HEK293T (cell line): ENCODE measurements around the gene PCSK5.

Experiments used
- ARNT ChIP-seq: fragments of 450-650 bp; IDR thresholded peaks from 2 replicates; pipeline ENCODE4 v1.6.1; 2017; ENCODE audit warnings: mild to moderate bottlenecking
- ELF4 ChIP-seq: fragments of 450-650 bp; IDR thresholded peaks from 2 replicates; pipeline ENCODE4 v1.6.1; 2017; ENCODE audit warnings: antibody characterized with exemption
- FOXA1 ChIP-seq: fragments of 450-650 bp; IDR thresholded peaks from 2 replicates; pipeline ENCODE4 v1.6.1; 2016; ENCODE audit warnings: mild to moderate bottlenecking
- FOXK2 ChIP-seq: fragments of 450-650 bp; IDR thresholded peaks from 2 replicates; pipeline ENCODE4 v1.6.1; 2016; ENCODE audit warnings: mild to moderate bottlenecking
- FOXM1 ChIP-seq: fragments of 450-650 bp; IDR thresholded peaks from 2 replicates; pipeline ENCODE4 v1.6.1; 2017; ENCODE audit warnings: mild to moderate bottlenecking, borderline replicate concordance
- HDGF ChIP-seq: fragments of 450-650 bp; IDR thresholded peaks from 2 replicates; pipeline ENCODE4 v1.6.1; 2017; ENCODE audit warnings: antibody characterized with exemption, borderline replicate concordance
- L3MBTL2 ChIP-seq: fragments of 450-650 bp; conservative IDR thresholded peaks from 2 replicates; pipeline ENCODE4 v1.6.1; 2016; ENCODE audit warnings: mild to moderate bottlenecking
- PKNOX1 ChIP-seq: fragments of 450-650 bp; IDR thresholded peaks from 2 replicates; pipeline ENCODE4 v1.6.1; 2016
- SP1 ChIP-seq: fragments of 450-650 bp; IDR thresholded peaks from 2 replicates; pipeline ENCODE4 v1.6.1; 2017

- TF ChIP-seq FOXA1 (no peak), FOXK2 (no peak), FOXM1 (no peak), HDGF (no peak), L3MBTL2 (no peak), ELF4 (no peak), SP1 (no peak), ARNT (no peak), PKNOX1 (no peak)
Measured at GRCh38 chr9:75992482-75993206, 102.2 kb downstream of the PCSK5 start.
